ENCODE results near the gene BACE2. TPM values are rescaled to one million over a fixed set of nuclear protein-coding genes. Genes with fewer than 3 reads are reported as not detected.

Gene BACE2
- total RNA-seq, 1 donor from 2014 or later = 49.5 TPM

DNA sequence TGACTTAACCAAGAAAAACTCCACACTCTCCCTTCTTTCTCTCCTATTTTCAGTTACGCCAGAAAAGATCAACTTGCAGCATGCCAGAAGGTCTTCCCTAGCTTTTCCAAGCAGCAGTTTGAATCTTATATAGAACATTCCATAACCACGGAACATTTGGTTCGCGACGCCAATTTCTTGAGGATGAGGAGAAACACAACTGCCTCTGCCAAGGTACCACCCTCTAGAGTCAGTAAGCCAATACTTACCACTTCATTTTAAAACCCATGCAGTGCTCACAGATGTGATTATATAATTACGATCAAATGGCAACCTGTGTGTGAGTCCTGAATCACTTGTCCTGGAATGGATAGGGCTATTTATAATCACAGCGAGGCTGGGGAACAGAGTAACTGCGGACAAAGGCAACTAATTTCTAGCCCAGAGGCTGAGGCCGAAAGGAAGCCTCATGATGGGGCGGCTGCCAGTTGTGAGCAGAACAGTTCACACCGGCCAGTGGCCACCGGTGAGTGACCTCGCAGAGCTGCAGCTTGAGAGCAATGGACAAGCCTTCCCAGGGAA, 43.2 kb upstream of the BACE2 start:
- no peaks in the 10 kb centered on the region for H3K4me1 Mint-ChIP-seq (ENCODE audit: unreplicated experiment)
- H3K36me3 Mint-ChIP-seq (ENCODE audit: unreplicated experiment) = no peaks in the 10 kb centered on the region
- H3K27me3 Mint-ChIP-seq (ENCODE audit: unreplicated experiment) = peaks cover 23% of the 10 kb centered on the region
- no peak overlapping the region for H3K27ac Mint-ChIP-seq (ENCODE audit: unreplicated experiment)
- DNase-seq (ENCODE audit: extremely low spot score, unreplicated experiment) = peak; percentile 66
- peaks cover 6% of the 10 kb centered on the region for H3K9me3 Mint-ChIP-seq (ENCODE audit: unreplicated experiment)
- no peak overlapping the region for H3K4me3 Mint-ChIP-seq (ENCODE audit: unreplicated experiment)
- no peak for TF ChIP-seq CTCF (IDR thresholded peaks at IDR 0.05)

GRCh38 chr21:41128981-41129380, 39.0 kb upstream of the BACE2 start:
- no peak for TF ChIP-seq CTCF (IDR thresholded peaks at IDR 0.05)
- peaks cover 6% of the 10 kb centered on the region for H3K9me3 Mint-ChIP-seq (ENCODE audit: unreplicated experiment)
- peaks cover under 1% of the 10 kb centered on the region for H3K4me1 Mint-ChIP-seq (ENCODE audit: unreplicated experiment)

DNA sequence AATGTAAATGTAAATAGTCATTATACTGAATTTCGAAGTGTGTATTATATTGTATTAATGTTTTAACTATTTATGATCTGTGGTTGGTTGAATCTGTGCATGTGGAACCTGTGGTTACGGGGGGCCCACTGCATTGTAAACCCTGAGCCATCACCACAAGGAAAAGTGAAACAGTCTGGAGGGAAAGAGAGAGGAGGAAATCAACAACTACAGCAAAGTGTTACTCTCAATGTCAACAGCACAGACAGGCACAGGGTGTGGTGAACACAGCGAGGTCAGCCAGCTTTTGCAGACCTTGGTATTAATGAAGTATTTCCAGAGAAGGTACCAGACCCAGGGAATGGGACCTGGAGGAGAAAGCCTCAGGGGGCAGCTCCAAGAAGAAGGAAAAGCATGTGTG, 37.1 kb upstream of the BACE2 start:
- no peak for TF ChIP-seq CTCF (IDR thresholded peaks at IDR 0.05)
- DNase-seq (ENCODE audit: extremely low spot score, unreplicated experiment) = no peak
- peaks cover 6% of the 10 kb centered on the region for H3K9me3 Mint-ChIP-seq (ENCODE audit: unreplicated experiment)
- peaks cover 15% of the 10 kb centered on the region for H3K27me3 Mint-ChIP-seq (ENCODE audit: unreplicated experiment)
- no peaks in the 10 kb centered on the region for H3K36me3 Mint-ChIP-seq (ENCODE audit: unreplicated experiment)
- H3K4me1 Mint-ChIP-seq (ENCODE audit: unreplicated experiment) = peaks cover 2% of the 10 kb centered on the region
- no peak overlapping the region for H3K4me3 Mint-ChIP-seq (ENCODE audit: unreplicated experiment)
- H3K27ac Mint-ChIP-seq (ENCODE audit: unreplicated experiment) = no peak overlapping the region

More at GRCh38 chr21:41128981-41129380, 39.0 kb upstream of the BACE2 start:
- H3K4me3 Mint-ChIP-seq (ENCODE audit: unreplicated experiment) = no peak overlapping the region
- no peak overlapping the region for H3K27ac Mint-ChIP-seq (ENCODE audit: unreplicated experiment)
- DNase-seq (ENCODE audit: extremely low spot score, unreplicated experiment) = no peak
- no peaks in the 10 kb centered on the region for H3K36me3 Mint-ChIP-seq (ENCODE audit: unreplicated experiment)
- H3K27me3 Mint-ChIP-seq (ENCODE audit: unreplicated experiment) = peaks cover 18% of the 10 kb centered on the region

DNA sequence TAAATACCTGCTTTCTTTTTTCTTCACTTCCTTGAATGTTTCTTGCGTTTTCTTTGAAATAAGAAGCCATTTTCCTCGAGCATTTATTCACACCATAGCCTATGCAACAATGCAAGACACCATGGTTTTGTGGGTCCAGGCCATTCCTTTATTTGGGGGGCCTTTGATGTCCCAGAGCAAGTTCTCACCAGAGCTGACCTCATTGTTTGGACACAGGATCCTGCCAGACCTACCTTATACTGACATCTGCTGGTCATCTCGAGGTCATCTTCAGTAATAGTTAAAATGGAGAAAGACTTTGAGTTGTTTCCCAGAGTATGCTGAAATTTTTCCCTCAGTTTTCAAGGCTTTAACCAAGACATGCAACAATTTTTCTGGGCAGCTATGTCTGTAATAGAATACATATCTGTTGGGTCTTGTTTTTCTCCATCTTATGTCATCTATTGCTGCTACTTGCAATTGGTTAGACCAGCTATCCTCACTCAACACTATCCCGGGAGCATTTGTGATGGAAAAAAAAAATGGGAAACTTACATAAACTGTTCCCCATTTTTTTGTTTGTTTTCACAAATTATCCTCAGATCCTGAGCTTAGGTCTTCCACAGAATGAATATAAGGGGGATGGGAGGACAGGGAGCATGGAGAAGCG, 34.0 kb upstream of the BACE2 start:
- Mint-ChIP-seq H3K36me3 (ENCODE audit: unreplicated experiment) (no peaks in the 10 kb centered on the region), H3K4me3 (ENCODE audit: unreplicated experiment) (no peak overlapping the region), H3K9me3 (ENCODE audit: unreplicated experiment) (peaks cover 4% of the 10 kb centered on the region), H3K27me3 (ENCODE audit: unreplicated experiment) (peaks cover 8% of the 10 kb centered on the region), H3K27ac (ENCODE audit: unreplicated experiment) (no peak overlapping the region), H3K4me1 (ENCODE audit: unreplicated experiment) (peaks cover 4% of the 10 kb centered on the region)
- peak; percentile 61 for TF ChIP-seq CTCF (IDR thresholded peaks at IDR 0.05)
- DNase-seq (ENCODE audit: extremely low spot score, unreplicated experiment) = no peak

GRCh38 chr21:41135746-41136145, 32.2 kb upstream of the BACE2 start:
- no peaks in the 10 kb centered on the region for H3K9me3 Mint-ChIP-seq (ENCODE audit: unreplicated experiment)
- H3K36me3 Mint-ChIP-seq (ENCODE audit: unreplicated experiment) = no peaks in the 10 kb centered on the region
- no peak overlapping the region for H3K27ac Mint-ChIP-seq (ENCODE audit: unreplicated experiment)
- TF ChIP-seq CTCF (IDR thresholded peaks at IDR 0.05) = no peak
- H3K4me3 Mint-ChIP-seq (ENCODE audit: unreplicated experiment) = no peak overlapping the region
- no peak for DNase-seq (ENCODE audit: extremely low spot score, unreplicated experiment)
- H3K27me3 Mint-ChIP-seq (ENCODE audit: unreplicated experiment) = peaks cover 2% of the 10 kb centered on the region
- H3K4me1 Mint-ChIP-seq (ENCODE audit: unreplicated experiment) = peaks cover 8% of the 10 kb centered on the region

Measured in osteocyte (in vitro differentiated cells).